GM21360 (cell line): ENCODE measurements around the gene LAMTOR3.
"Not testable (repeated sequence)": the region's sequence is repeated elsewhere in the genome, so short reads cannot be mapped to it uniquely, and the experiment has no call there.

Experiments
- ATAC-seq: cut with Tn5 transposase; IDR thresholded peaks from one replicate; pipeline ENCODE4 v1.9.1; 2021; ENCODE audit warnings: mild to moderate bottlenecking, moderate library complexity; ENCODE audit not compliant: unreplicated experiment

Gene LAMTOR3

DNA sequence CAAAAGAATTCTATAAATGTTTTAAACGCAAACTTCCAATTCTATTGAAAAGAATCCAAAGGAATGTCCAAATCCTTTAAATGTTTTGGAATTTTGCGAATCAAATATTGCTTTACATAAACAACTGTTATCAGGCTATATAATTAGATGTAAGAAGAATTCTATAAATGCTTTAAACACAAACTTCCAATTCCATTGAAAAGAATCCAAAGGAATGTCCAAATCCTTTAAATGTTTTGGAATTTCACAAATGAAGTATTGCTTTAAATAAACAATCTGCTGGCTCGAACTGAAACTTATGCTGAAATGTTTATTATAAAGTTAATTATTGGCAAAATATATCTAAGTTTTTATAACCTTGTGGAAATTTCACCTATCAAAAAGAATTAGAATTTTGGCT is 61.5 kb downstream of the LAMTOR3 start:
- ATAC-seq, result no peak

DNA sequence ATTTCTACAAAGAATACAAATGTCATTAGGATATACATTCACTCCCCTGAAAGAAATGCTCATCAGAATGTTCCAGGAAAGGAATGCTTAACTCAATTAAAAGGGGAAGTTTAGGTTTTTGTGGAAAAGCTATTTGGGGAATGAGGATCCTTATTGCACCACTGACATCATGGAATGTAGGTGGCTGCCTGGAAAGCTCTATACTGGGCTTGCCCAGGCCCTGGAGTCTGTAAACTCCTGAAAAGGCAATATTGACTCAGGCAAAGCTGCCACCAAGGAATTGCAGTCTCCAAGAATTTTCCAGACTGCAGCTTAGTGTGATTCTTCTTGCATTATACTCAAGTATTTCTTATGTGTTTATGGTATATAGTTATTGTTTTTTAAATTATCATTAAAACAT is 61.9 kb downstream of the LAMTOR3 start:
- ATAC-seq, result no peak

DNA sequence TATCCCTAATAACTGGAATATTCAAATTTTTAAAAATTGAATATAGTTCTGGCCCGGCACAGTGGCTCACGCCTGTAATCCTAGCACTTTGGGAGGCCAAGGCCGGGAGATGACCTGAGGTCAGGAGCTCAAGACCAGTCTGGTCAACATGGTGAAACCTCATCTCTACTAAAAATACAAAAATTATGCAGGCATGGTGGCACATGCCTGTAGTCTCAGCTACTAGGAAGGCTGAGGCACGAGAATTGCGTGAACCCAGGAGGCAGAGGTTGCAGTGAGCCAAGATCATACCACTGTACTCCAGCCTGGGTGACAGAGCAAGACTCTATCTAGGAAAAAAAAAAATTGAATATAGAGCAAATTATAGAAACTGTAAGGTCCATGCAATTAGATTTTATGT is 64.2 kb downstream of the LAMTOR3 start:
- not testable (repeated sequence) for ATAC-seq

DNA sequence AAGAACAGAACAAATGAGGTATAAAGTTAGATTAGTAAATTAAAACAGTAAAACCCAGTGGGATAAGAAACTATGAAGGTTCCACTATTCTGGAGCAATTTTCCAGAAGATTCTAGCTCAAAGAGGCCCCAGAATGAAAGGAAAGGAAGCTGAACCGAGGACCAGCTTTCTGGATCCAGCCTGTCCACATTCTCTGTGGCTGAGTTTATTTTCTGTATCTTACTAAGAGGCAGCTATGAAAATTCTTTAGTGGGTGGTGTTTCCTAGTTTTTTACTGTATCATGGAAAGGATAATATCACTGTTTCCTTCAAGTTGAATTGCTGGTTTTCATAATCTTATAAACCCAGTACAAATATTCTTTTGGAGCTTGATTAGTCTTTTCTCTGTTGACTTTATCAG is 65.8 kb downstream of the LAMTOR3 start:
- ATAC-seq, result no peak
